GM18520 (cell line): ENCODE results near the gene VWA1.
"Not testable (repeated sequence)": the region's sequence is repeated elsewhere in the genome, so short reads cannot be mapped to it uniquely, and the experiment has no call there.

Experiments
- ATAC-seq: cut with Tn5 transposase; IDR thresholded peaks from one replicate; pipeline ENCODE4 v1.9.1; 2021; ENCODE audit not compliant: unreplicated experiment

The VWA1 gene

GRCh38 chr1:1482856-1483255 lies 47.4 kb downstream of the VWA1 start:
- no peak for ATAC-seq

DNA sequence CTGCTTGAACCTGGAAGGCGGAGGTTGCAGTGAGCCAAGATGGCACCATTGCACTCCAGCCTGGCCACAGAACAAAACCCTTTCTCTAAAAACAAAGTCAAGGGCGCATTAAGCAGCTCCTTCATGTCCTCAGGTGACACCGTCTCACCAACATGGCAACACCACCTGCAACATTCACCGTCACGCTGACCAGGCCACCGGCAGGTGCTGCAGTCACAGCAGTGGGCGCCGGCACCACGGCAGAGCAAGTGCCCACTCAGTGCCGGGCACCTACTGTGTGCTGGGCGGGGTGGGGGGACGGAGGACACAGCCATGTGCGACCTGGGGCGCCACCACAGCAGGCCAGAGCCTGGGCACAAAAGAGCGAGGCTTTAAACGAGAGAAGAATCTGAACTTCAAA lies 48.2 kb downstream of the VWA1 start:
- no peak for ATAC-seq

DNA sequence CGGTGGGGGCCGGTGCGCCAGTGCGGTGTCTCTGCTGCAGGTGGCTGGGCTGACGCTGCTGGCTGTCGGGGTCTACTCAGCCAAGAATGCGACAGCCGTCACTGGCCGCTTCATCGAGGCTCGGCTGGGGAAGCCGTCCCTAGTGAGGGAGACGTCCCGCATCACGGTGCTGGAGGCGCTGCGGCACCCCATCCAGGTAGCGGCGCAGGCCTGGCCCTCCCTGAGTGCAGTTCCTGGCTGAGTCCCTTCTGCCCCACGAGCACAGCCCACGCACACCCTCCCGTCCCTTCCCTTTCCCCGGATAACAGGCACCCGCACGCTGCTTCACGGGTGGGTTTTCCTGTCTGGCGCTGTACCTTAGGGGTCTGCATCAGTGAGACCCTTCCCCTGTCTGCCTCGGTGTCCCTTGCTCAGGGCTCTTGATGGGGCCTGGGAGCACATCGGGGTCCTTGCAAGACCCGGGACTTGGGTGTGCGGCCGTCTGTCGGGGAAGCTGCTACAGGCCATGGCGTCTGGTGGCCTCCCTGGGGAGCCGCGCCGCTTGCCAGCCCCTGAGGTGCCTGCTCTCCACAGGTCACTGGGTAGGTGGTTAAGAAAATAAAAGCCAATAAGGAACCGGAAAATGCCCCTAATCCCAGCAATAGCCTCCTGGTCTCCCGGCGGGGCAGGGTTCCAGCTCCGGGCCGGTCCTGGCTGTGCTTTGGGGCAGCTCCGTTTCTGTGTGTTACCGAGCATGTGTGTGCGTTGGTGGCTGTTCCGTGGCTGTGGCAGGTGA lies 49.7 kb downstream of the VWA1 start:
- not testable (repeated sequence) for ATAC-seq

- not testable (repeated sequence) for ATAC-seq
These were observed 50.3 kb downstream of the VWA1 start for GRCh38 chr1:1485755-1486317.

DNA sequence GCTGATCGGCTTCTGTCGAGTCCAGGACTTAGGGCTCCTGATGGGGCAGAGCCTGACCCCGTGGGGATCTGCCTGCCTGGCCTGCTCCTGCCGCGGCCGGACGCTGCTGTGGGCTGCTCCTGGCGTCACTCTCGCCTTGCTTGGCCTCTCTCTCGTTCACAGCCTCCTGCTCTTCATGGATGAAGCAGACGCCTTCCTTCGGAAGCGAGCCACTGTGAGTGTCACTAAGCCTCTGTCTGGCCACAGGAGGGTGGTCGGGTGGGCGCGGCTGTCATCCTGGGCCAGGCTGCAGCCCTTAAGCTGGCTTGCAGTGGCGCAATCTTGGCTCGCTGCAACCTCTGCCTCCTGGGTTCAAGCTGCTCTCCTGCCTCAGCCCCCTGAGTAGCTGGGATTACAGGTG lies 52.2 kb downstream of the VWA1 start:
- no peak for ATAC-seq

DNA sequence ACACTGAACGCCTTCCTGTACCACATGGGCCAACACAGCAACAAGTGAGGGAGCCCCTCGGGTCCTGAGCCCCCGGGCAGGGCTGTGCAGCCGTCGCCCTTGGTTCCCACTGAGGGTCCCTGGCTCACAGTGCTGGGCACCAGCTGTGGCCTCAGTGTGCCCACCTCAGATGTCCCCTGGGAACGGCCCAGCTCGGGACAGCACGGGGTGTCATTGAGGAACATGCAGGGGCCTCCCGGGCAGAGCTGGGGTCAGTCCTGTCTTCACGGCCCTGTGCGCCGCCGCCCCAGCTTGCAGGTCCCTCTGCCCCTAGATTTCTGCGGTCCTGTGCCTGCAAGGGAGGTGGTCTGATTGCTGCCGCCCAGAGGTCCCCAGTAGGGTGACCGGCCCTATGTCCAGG lies 53.7 kb downstream of the VWA1 start:
- ATAC-seq: no peak

- ATAC-seq: no peak
These were observed 54.4 kb downstream of the VWA1 start for GRCh38 chr1:1489861-1490260.

DNA sequence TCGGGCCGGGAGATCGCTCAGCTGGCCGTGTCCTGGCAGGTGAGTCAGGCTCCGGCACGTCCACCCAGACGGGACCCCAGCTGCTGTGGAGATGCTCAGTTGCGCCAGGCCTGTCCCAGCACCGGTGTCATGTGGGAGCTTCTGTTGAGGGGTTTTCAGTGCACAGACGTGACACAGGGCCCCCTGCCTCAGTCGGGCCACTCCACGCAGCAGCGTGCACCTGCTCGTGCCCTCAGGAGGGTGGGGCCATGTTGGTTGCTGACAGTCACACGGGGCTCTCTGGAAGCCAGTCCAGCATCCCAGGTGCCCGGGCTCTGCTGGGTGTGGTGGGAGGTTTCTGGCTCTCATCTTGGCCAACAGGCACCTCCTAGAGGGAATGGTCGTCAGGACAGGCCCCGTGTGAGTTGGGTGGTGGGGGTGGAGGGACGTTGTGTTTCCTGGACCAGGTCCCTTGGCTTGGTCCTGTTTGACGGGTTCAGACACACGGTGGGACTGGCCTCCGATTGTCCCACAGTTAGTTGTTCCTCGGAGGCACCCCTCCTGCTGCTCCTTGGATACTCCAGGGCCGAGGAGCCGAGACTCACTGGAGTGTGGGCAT lies 55.2 kb downstream of the VWA1 start:
- ATAC-seq: no peak

DNA sequence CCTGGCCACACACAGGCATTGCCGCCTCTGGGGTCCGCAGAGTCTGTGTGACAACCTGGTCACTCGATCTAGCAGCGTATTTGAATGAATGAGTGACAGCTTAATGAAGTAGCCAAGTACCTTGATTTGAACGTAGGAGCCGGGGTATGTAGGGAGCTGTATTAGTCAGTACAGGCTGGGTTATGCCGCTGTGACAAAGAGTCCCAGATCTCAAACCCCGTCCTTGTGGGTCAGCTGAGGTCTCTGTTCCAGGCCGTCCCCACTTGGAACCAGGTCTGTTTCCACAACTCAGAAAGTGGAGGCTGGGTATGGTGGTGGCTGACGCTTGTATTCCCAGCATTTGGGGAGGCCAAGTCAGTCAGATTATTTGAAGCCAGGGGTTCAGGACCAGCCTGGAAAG lies 56.1 kb downstream of the VWA1 start:
- no peak for ATAC-seq
